ENCODE measurements around the gene TREML4.

DNA sequence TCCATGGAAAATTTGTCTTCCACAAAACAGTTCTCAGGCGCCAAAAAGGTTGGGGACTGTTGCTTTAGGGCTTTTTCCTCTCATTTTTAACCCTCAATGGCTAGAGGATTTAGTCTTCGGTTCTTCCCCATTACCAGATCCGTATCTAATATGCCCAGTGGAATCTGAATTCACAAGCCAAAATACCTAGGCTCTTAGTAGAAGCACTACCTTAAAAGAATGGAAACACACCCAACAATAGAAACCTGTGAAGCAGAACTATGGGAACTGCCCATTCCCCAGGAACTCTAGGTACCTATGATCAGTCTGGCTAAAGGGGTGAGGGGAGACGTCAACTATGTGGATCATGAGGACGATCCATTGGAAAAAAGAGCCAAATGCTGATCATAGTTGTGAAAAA, 3.1 kb downstream of the TREML4 start:
- TF ChIP-seq CTCF (IDR thresholded peaks at IDR 0.05) (no peak), EP300 (IDR thresholded peaks at IDR 0.05) (no peak)
